BLaER1 treated with 17β-estradiol and CSF1 and Interleukin-3, amounts not matched to agents 10 nM and 100 nM (cell line): ENCODE data around the gene SLX9.

Source experiments
- H3K27ac ChIP-seq, 11 experiments: shearing (Covaris generic); formaldehyde crosslinking; 2 replicates each; pipeline ENCODE4 v1.8.1; 2022
- H3K27me3 ChIP-seq, 11 experiments: shearing (Covaris generic); formaldehyde crosslinking; 2 replicates each; pipeline ENCODE4 v1.8.1; 2022
- H3K36me3 ChIP-seq, 11 experiments: shearing (Covaris generic); formaldehyde crosslinking; 2 replicates each; pipeline ENCODE4 v1.8.1; 2022
- H3K4me1 ChIP-seq, 10 experiments: shearing (Covaris generic); formaldehyde crosslinking; 2 replicates each; pipeline ENCODE4 v1.8.1; 2022
- H3K4me2 ChIP-seq, 11 experiments: shearing (Covaris generic); formaldehyde crosslinking; 2 replicates each; pipeline ENCODE4 v1.8.1; 2022
- H3K4me3 ChIP-seq, 10 experiments: shearing (Covaris generic); formaldehyde crosslinking; 2 replicates each; pipeline ENCODE4 v1.8.1; 2022
- H3K9ac ChIP-seq, 11 experiments: shearing (Covaris generic); formaldehyde crosslinking; 2 replicates each; pipeline ENCODE4 v1.8.1; 2022
- H3K9me3 ChIP-seq, 11 experiments: shearing (Covaris generic); formaldehyde crosslinking; replicated peaks in 1 of 11; 2 replicates each; pipeline ENCODE4 v1.8.1; 2022
- H4K20me1 ChIP-seq, 11 experiments: shearing (Covaris generic); formaldehyde crosslinking; 2 replicates each; pipeline ENCODE4 v1.8.1; 2022
- Cebpa-rat ChIP-seq, 11 experiments: shearing (Covaris generic); IDR thresholded peaks; 2 replicates each; pipeline ENCODE4 v1.8.1; 2022

The SLX9 gene

GRCh38 chr21:44914176-44914874, 25.5 kb upstream of the SLX9 start:
- H3K4me1 ChIP-seq = peaks cover 95 to 100% (median 99%) of the 10 kb centered on the region in 10 experiments
- peak overlapping the region in 10 of 11 experiments; percentile 63 to 88 (median 79); a peak in 21 of 22 replicates for H3K27ac ChIP-seq
- H4K20me1 ChIP-seq = peaks cover 18 to 100% (median 88%) of the 10 kb centered on the region in 11 experiments; a peak in 21 of 22 replicates
- peak in 9 of 11 experiments; percentile 18 to 73 (median 49); a peak in 8 of 22 replicates for TF ChIP-seq Cebpa-rat (IDR thresholded peaks at IDR 0.05)
- H3K9ac ChIP-seq = peak overlapping the region; percentile 63 to 77 (median 69)
- peak overlapping the region in 9 of 10 experiments; percentile 7 to 99 (median 43); a peak in 16 of 20 replicates for H3K4me3 ChIP-seq
- H3K9me3 ChIP-seq = no peaks in the 10 kb centered on the region
- peak overlapping the region; percentile 87 to 100 (median 97) for H3K4me2 ChIP-seq
- H3K36me3 ChIP-seq = peaks cover 0 to 83% (median 52%) of the 10 kb centered on the region in 11 experiments; a peak in 18 of 22 replicates
- H3K27me3 ChIP-seq = no peaks in the 10 kb centered on the region

- Histone ChIP-seq H3K27ac (no peak overlapping the region), H3K9me3 (no peaks in the 10 kb centered on the region), H3K27me3 (no peaks in the 10 kb centered on the region), H3K36me3 (peaks cover 0 to 75% (median 35%) of the 10 kb centered on the region in 11 experiments; a peak in 18 of 22 replicates), H3K4me3 (peak overlapping the region in 5 of 10 experiments; percentile 89 to 100 (median 99); a peak in 8 of 20 replicates), H4K20me1 (peaks cover 22 to 85% (median 78%) of the 10 kb centered on the region in 11 experiments; a peak in 21 of 22 replicates), H3K4me2 (peak overlapping the region; percentile 94 to 100 (median 97); a peak in 21 of 22 replicates), H3K9ac (peak overlapping the region in 6 of 11 experiments; percentile 3 to 93 (median 84); a peak in 6 of 22 replicates), H3K4me1 (peaks cover 79 to 99% (median 87%) of the 10 kb centered on the region in 10 experiments)
- no peak for TF ChIP-seq Cebpa-rat (IDR thresholded peaks at IDR 0.05)
Measured at GRCh38 chr21:44916965-44917364, 22.9 kb upstream of the SLX9 start.

GRCh38 chr21:44917446-44918106, 22.3 kb upstream of the SLX9 start:
- H3K4me1 ChIP-seq = peaks cover 79 to 99% (median 87%) of the 10 kb centered on the region in 10 experiments
- peak overlapping the region in 8 of 10 experiments; percentile 85 to 100 (median 96); a peak in 16 of 20 replicates for H3K4me3 ChIP-seq
- no peak for TF ChIP-seq Cebpa-rat (IDR thresholded peaks at IDR 0.05)
- H3K9me3 ChIP-seq = no peaks in the 10 kb centered on the region
- peak overlapping the region; percentile 37 to 94 (median 93); a peak in 19 of 22 replicates for H3K9ac ChIP-seq
- H3K36me3 ChIP-seq = peaks cover 0 to 75% (median 35%) of the 10 kb centered on the region in 11 experiments; a peak in 18 of 22 replicates
- H3K4me2 ChIP-seq = peak overlapping the region; percentile 94 to 100 (median 97)
- no peaks in the 10 kb centered on the region for H3K27me3 ChIP-seq
- peak overlapping the region in 6 of 11 experiments; percentile 4 to 95 (median 28); a peak in 8 of 22 replicates for H3K27ac ChIP-seq
- peaks cover 22 to 78% (median 74%) of the 10 kb centered on the region in 11 experiments; a peak in 21 of 22 replicates for H4K20me1 ChIP-seq

GRCh38 chr21:44918107-44918470, 21.7 kb upstream of the SLX9 start:
- peaks cover 79 to 99% (median 86%) of the 10 kb centered on the region in 10 experiments for H3K4me1 ChIP-seq
- TF ChIP-seq Cebpa-rat (IDR thresholded peaks at IDR 0.05) = no peak
- peaks cover 22 to 73% (median 71%) of the 10 kb centered on the region in 11 experiments; a peak in 21 of 22 replicates for H4K20me1 ChIP-seq
- no peaks in the 10 kb centered on the region for H3K27me3 ChIP-seq
- H3K9me3 ChIP-seq = no peaks in the 10 kb centered on the region; a peak in 1 of 22 replicates
- H3K4me3 ChIP-seq = peak overlapping the region in 9 of 10 experiments; percentile 80 to 100 (median 95); a peak in 17 of 20 replicates
- H3K36me3 ChIP-seq = peaks cover 0 to 77% (median 35%) of the 10 kb centered on the region in 11 experiments; a peak in 18 of 22 replicates
- H3K4me2 ChIP-seq = peak overlapping the region; percentile 94 to 100 (median 97)
- H3K9ac ChIP-seq = peak overlapping the region; percentile 37 to 94 (median 93); a peak in 21 of 22 replicates
- peak overlapping the region in 6 of 11 experiments; percentile 4 to 99 (median 66); a peak in 9 of 22 replicates for H3K27ac ChIP-seq

DNA sequence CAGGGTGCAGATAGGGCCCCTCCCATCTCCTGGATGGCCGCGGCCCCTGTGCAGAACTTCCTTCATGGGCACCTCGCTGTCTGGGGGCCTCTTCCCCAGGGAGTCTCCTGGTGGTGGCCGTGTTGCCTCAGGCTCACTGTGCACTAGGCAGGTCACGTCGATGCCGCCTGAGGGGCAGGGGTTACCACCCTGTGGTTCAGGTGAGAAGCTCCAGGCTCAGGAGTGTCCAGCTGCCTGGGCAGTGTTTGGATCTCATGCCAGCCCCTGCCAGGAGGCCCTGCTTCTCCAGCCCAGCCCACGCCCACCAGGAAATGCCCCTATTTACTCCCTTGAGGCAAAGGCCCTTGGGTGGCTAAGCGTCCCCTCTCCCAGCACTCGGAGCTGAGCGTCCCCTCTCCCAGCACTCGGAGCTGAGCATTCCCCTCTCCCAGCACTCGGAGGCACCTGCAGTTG, 21.2 kb upstream of the SLX9 start:
- peak overlapping the region; percentile 94 to 100 (median 97) for H3K4me2 ChIP-seq

DNA sequence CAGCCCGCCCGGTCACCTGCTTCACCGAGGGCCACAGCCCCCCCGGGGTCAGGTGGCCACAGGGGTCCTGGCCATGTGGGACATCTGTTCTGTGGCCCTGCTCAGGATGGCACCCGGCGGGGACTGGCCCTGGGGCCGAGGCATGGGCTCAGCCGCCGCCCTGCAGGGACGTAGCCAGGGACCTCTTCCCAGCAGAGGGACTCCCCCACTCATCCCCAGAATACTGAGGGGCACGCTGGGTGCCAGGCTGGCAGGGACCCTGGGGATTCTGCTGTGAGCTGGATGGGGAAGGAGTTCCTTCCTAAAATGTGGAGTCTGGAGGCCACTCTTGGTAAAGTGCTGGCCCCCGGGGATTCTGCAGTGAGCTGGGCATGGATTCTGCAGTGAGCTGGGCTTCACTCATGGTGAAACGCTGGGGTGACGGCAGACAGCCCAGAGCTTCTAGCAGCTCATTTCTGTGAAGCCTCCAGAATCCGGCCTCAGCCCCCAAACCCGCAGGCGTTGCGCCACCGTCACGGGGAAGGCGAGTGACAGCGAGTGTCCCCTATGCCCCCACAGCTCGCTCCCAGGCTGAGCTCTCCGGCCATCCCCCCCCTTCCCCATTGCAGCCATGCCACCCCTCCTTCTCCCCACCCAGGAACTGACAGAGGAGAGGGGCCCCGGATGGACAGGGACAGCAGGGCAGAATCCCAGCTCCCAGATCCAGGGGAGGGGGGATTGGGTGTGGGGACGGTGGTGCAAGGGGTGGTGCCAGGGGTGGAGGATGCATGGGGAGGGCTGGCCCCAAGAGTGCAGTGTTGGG, 20.5 kb upstream of the SLX9 start:
- H4K20me1 ChIP-seq = peaks cover 19 to 61% (median 59%) of the 10 kb centered on the region in 11 experiments; a peak in 21 of 22 replicates
- no peak for TF ChIP-seq Cebpa-rat (IDR thresholded peaks at IDR 0.05)
- H3K9ac ChIP-seq = peak overlapping the region; percentile 83 to 94 (median 93)
- peak overlapping the region; percentile 94 to 100 (median 97) for H3K4me2 ChIP-seq
- peaks cover 76 to 97% (median 83%) of the 10 kb centered on the region in 10 experiments for H3K4me1 ChIP-seq
- peaks cover 0 to 67% (median 35%) of the 10 kb centered on the region in 11 experiments; a peak in 18 of 22 replicates for H3K36me3 ChIP-seq
- H3K9me3 ChIP-seq = peaks cover 0 to 7% (median 0%) of the 10 kb centered on the region in 11 experiments; a peak in 4 of 22 replicates
- peak overlapping the region; percentile 59 to 100 (median 95) for H3K4me3 ChIP-seq
- H3K27ac ChIP-seq = peak overlapping the region; percentile 70 to 99 (median 96)
- H3K27me3 ChIP-seq = no peaks in the 10 kb centered on the region

More for the DNA sequence above, 21.2 kb upstream of the SLX9 start:
- Histone ChIP-seq H4K20me1 (peaks cover 22 to 68% (median 66%) of the 10 kb centered on the region in 11 experiments; a peak in 21 of 22 replicates), H3K27ac (peak overlapping the region in 7 of 11 experiments; percentile 26 to 99 (median 95); a peak in 10 of 22 replicates), H3K36me3 (peaks cover 0 to 72% (median 35%) of the 10 kb centered on the region in 11 experiments; a peak in 18 of 22 replicates), H3K9ac (peak overlapping the region; percentile 7 to 94 (median 93); a peak in 21 of 22 replicates), H3K27me3 (no peaks in the 10 kb centered on the region), H3K4me1 (peaks cover 76 to 97% (median 83%) of the 10 kb centered on the region in 10 experiments), H3K9me3 (peaks cover 0 to 1% (median 0%) of the 10 kb centered on the region in 11 experiments; a peak in 4 of 22 replicates), H3K4me3 (peak overlapping the region in 9 of 10 experiments; percentile 80 to 100 (median 95); a peak in 18 of 20 replicates)
- TF ChIP-seq Cebpa-rat (IDR thresholded peaks at IDR 0.05) = no peak

DNA sequence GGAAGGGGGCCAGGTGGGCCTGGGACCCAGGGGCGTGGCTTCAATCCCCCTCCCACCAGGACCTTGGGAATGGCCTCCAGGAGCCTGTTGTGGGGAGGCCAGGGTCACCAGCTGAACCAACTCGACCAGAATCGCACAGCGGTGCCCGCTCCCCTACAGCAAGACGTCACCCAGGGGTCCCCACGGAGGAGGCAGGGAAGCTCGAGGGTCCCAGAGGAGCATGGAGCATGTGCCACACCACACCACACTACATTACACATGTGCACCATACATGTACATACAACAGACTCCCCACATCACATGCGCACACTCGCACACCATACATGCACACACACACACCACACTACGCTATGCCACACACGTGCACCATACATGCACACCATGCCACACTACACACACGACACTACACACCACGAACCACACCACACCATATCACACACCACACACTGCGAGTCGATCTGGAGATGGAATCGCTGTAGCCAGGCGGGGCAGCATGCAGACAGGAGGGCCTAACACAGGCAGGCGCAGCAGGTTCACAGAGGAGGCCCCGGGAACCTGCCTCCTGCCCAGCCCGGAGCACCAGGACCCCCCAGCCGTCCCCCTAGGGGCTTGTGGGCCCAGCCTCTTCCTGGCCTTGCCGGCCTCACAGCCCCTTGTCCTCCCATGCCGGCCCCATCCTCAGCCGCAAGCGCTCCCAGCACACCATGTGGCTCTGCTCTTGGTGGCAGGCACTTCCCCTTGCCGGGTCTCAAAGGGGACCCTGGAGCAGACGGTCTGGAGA, 19.7 kb upstream of the SLX9 start:
- H3K4me3 ChIP-seq = peak overlapping the region; percentile 59 to 100 (median 95)
- H3K27ac ChIP-seq = peak overlapping the region; percentile 70 to 99 (median 96)
- peaks cover 0 to 7% (median 0%) of the 10 kb centered on the region in 11 experiments; a peak in 4 of 22 replicates for H3K9me3 ChIP-seq
- peak overlapping the region; percentile 83 to 94 (median 93) for H3K9ac ChIP-seq
- peaks cover 19 to 53% (median 51%) of the 10 kb centered on the region in 11 experiments; a peak in 21 of 22 replicates for H4K20me1 ChIP-seq
- peak overlapping the region; percentile 94 to 100 (median 97) for H3K4me2 ChIP-seq
- H3K4me1 ChIP-seq = peaks cover 74 to 97% (median 82%) of the 10 kb centered on the region in 10 experiments
- peaks cover 0 to 61% (median 34%) of the 10 kb centered on the region in 11 experiments; a peak in 18 of 22 replicates for H3K36me3 ChIP-seq
- TF ChIP-seq Cebpa-rat (IDR thresholded peaks at IDR 0.05) = no peak
- no peaks in the 10 kb centered on the region for H3K27me3 ChIP-seq
